ENCODE results near the gene MNT.
A peak's percentile ranks its signal among the peaks of the same experiment; 100 is the strongest.

The MNT gene

DNA sequence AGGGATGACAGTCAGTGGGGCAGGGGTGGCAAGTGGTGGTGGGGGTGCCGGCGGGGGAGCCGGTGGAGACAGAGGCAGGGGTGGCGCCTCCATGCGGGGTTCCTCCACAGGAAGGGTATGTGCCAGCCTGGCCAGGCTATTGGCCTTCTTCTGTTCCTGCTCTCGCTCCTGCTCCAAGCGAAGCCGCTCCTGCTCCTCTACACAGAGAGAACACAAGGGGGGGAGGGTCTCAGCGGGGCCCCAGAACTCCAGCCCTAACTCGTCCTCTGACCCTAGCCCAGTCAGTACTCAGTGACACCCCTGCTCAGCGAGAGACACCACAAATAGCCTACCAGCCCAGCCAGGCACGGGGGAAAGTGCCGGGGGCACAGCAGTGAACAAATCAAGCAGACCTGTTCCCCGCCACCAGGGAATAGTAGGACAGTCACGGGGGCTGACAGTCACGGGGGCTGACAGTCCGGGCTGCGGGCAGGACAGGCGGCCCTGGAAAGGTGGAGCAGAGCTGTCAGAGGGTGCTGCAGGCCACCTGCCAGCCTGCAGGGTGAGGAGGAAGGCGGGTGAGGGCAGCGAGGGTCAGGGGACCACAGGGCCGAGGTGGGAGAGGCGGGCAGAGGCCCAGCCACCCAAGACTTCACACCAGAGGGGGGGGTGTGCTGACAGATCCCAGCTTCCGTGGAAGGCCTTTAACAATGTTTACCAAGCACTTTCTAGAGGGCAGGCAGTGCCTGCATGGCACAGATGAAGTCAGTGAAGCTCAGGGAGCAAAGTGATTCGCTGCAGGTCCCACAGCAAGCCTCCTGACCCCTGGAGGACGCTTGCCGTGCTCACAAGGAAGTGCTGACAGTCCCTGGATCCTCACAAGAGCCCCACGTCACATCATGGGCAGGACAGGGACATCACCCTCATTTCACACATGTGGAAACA, 5.3 kb downstream of the MNT start:
- no peak for DNase-seq

DNA sequence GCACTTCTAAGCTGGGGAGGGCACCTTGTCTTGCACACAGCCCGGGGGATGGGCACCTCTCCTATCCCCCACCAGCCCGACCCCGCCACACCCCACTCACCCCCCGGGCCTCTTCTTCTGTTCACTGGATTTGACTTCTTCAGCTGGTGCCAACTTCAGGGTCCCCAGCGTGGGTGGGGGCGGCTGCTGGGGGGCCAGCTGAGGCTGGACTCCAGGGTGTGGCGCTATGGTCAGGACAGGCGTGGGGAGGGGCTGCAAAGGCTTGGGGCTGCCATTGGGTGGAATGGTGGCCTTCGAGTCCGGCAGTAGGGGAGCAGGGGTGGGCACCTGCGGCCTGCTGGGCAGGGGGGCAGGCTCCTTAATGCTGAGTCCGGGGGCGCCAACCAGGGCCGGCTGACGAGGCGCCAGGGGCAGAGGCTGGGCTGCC, 6.1 kb downstream of the MNT start:
- no peak for DNase-seq

DNA sequence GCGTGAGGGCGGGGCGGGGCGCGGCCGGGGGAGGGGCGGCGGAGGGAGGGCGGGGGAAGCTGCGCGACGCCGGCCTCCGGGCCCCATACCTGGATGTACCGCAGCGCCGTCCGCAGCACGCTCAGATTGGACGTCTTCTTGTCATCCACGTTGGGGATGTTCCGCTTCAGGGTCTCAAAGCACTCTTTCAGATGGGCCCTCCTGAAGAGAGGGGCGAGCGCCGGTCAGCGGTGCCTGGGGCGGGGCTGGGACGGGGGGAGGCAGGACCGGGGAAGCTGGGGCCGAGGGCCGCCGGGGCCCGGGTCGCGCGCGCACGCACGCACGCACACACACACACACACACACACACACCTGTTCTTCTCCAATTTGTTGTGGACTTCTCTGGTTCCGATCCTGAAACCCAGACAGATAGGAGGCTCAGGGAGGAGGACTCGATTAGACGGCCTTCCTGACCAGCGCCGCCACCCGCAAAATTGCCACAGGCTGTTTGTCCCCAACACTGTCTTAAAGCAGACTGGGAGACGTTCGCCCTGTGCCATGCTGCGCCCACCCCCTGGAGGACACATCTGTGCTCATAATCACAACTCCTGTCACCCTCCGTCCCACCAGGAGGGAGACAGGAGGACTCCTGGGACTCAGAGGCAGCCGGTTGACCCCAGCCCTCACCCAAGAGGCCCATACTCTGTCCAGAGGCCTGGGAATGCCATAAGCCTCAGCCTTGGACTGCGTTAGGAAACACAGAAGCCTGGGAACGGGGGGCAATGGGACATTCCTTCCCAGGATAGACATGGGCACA, 6.7 kb downstream of the MNT start:
- no peak for DNase-seq

DNA sequence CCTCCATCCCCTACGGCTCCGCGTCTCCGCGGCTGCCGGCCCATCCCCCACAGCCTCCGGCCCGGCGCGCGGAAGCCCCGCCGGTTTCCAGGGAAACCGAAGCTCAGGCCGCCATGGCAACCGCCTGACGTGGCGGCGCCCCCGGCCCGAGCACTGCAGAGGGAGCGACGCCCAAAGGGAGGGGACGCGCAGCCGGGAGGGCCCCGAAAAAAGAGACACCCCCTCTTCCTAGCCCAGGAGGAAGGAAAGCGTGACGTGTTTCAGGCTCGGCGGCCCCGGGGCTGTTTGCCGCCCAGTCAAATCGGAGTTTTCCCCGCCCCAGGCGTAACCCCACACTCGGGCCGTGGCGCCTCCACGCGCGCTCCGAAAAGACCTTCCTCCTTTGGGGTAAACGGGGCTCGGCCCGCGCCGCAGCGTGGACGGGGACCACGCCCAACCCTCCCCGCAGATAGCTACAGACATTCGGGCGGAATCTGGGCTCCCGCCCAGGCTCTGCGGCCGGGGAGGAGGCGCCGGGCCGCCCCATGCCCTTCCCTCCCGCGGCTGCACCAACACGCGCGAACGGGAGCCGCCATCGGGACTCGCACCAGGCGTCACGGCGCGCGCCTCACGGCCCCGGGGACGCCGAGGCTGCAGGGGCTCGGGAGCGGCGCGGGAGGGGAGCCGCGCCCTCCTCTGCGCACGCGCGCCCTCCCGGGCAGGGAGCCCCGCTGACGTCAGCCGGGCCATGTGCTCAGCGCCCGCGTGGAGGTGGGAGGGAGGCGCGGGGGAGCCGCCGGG, 7.5 kb downstream of the MNT start:
- peak; percentile 91 for DNase-seq

DNA sequence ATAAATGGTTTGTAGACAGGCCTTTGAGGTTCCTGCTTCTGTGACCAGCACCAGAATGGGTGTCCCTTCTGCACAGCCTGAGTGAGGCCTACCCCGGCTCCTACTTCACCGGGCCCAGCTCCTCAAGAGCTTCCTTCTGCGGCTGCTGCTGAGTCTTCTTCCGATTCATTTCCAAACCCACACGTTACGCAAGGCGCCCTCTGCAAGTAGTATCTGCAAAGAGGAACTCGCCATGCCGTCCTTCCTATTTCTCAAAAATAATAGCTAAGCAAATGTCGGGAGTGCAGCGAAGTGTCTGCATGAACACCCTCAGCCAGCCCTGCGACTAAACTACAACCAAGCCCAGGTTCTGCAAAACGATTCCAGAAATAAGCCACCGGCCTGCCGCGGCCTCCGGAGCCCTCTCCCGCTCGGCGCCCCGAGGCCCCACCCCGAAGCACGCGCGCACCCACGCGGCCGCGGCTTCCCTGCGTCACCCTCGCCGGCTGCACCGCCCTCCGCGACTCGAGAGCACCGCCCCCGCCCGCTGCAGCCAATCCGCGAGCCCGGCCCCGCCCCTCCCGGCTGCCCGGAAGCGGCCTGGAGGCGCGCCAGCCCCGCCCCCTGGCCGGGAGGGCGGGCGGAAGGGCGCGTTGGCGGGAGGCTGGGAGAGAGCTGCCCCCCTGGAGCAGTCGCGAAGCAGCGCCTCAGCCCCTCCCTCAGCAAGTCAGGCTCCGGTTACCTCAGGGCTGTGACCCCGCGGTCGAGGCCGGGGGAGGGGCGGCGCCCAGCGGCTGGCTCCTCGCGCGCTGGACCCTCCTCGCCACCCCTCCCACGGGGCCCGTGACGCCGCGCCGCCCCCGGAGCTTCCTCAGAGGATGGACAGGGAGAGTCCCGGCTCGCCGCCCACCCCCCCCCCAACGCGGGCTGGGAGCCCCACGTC, 8.3 kb downstream of the MNT start:
- peak; percentile 98 for DNase-seq

DNA sequence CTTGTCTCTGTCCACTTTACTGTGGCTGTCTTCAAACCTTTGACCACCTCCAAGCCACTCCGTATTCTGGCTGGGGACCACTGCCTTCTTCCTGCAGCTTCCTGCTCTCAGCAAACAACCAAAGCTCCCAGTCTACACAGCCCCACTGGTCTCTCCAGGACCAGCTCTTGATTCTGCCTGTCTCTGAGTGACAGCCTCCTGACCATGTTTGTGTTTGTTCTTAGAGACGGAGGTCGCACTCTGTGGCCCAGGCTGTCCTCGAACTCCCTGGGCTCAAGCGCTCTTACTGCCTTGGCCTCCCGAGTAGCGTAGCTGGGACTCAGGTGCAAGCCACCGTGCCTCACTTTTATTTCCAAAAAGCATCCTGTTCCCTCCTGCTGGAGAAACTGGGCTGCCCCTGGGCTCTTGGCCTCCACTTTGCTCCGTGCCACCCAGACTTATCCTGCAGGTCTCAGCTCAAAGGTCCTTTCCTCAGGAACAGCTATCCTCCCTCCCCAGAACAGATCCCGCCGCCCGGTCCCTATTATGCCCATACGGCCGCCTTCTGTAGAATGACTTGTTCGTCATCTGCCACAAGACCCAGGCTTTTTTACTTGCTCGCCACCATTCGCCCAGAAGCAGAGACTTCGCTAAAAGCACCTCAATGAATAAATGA, 9.1 kb downstream of the MNT start:
- no peak for DNase-seq

DNA sequence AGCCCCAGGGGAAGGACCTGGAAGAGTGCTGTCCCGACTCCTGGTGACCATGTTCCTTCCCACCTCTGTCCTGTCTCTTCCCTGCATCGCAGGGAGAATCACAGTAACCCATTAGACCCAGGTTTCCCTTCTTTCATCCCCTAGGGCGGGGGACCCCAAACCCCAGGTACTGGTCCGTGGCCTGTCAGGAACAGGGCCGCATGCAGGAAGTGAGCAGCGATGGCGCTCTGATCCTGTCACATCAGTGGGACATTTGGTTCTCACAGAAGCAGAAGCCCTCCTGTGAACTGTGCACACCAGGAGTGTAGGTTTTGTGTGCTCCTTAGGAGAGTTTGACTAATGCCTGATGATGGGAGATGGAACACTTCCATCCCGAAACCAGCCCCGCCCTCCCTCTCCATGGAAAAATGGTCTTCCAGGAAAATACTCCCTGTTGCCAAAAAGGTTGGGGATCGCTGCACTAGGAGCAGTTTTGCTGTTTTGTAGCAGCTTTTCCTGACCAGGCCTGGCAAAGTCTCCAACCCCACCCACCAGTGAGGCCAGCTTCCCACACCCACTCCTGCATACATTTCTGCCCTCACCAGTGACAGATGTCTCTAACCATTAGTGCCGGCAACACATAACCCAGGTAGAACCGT, 10.5 kb downstream of the MNT start:
- DNase-seq: no peak

DNA sequence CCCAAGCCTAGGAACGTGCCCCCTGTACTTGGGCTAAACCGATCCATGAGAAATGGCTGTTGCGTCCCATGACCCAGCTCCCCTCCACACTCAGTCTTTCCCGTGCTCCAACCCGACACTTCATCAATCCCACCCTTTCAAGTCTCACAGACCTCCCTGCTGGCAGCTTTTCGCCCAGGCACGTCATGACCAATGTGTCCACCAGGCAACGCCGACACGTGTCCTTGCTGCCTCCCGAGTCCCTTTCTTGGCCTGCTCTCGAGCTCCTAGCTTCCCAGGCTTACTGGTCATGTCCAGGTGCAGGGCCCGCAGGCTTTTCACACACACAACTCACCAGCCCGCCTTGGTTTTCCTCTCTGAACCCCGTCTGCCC, 12.2 kb downstream of the MNT start:
- no peak for DNase-seq

DNA sequence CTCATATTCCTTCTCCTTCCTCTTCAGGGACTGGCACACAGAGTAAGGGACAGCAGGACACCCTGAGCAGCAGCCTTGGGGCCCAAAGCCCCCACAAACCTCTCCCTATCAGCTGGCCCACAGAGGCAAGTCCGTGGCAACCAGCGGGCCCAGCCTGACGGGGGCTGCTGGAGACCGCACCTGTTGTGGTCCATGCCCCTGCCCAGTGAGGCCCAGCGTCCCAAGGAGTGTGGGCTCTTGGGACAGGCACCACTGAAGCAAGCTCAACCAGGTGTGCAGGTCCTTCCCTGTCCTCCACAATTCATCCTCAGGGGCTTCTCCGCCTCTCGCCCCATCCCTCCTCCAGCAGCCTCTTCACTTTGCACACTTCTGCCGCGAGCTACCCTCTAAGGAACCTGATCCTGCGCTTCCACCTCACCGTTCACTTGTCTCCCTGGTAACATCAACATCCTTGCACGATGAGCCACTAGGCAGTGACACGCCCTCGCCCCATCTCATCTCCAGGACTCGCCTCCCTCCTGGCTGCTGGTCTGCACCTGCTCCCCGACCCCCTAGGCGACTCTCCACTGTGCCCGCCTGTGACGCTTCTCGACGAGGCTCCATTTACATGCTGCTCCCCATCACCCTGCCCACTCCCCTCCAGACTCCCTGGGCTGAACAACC, 12.7 kb downstream of the MNT start:
- no peak for DNase-seq

DNA sequence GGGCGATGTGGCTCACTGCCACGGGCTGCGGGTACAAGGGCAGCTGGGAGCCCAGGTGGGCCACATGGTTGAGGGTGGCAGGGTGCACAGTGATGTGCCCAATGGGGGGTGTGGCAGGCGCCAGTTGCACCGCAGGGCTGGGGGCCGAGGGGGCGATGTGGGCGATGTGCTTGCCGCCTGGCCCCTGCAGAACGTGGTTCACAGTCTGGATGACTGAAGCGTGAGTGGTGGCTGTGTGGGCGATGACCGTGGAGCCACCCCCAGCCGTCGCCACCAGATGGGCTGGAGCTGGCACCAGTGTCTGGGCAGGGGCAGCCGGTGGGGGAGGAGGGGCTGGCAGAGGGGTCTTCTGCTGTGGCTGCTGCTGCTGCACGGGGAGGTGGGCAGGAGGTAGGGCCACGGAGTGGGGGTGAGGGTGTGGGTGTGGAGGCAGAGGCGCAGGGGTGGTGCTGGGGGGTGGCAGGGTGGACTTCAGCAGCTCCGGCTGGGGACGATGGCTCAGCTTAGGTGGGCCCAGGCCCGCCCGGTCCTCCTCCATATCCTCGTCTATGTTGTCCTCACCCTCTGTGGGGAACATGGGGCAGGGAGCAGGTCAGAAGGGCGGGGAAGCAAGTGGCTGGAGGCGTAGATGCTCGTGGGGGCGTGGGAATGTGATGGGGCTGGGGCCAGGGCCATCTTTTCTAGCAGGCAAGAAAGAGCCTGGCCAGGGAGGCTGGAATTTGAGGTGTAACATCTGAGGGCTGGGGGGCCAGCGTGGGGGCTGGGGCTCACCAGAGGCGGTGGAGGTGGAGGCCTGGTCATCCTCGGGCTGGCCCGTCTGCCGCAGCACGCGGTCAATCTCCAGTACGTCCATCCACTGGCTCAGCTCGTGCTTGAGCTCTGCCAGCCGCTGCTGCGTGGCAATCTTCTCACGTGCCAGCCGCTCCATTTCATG, 13.5 kb downstream of the MNT start:
- DNase-seq: no peak

DNA sequence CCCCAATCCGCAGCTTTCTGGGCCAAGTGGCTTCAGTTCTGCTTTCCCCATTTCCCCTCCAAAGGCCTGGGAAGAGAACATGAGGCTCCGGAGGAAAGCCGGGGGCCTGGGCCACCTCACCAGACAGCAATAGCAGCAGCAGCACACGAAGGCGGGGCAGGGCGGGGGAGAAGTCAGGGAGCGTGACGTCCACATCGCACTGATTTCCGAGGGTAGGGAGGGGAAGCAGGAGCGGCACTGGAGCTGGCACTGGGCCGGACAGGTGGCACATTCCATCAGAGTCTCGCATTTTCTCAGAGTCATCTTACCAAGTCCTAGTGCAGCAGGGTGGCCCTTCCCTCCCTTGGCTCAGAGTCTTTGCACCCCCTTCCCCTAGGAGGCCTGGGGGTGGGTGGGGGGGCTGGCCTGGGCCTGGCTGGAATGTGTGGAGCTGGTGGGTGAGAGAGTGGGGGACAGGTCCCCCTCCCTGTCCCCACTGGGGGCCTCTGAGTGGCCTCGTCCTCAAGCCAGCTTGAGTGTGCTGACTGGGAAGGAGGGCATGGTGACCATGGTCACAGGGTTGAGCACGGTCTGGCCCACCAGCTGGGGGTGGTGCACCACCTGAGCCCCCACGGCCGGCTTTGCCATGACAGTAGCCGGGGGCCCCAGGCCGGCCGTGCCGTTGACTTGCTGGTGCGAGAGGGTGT, 14.3 kb downstream of the MNT start:
- no peak for DNase-seq

DNA sequence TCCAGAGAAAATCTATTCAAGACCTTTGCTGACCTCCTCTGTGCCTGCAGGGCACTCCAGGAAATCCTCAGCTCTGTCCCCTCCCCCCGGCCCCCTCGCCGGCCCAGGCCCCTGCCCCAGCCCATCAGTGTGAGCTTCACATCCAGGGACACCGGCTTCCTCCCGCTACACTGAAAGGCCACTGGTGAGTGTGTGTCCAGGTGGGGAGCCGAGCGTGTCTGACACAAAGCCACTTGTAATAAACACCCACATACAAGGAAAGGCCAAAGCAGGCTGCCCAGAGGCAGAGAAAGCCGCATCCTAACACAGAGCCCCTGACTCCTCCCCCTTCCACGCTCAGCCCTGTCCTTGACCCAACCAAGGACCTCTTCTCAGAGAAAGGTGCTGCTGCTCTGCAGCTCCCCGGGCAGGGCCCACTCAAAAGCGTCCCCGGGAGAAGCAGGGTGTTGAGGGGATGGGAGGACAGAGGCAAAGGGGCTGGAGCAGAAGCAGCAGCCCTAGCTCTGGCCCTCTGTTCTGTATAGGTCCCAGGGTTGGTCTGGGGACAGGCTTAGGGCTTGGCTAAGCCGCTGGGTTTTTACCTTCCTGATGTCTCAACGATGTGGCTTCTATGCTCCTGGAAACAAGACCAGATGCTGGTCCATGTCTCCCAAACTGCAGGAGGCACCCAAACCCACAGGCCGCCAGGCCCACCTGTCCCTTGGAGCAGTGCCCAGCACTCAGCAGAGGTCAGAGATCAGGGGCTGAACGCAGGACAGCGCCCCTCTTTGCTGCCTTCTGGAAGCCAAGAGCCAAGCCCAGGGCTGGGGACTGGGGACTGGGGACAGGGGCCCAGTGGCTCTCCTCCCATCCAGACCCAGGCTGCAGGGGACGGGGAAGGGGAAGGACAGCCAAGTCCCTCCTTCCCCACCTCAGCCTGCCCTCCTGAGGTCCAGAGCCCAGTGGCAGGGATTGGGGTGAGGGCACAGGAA, 15.3 kb downstream of the MNT start:
- no peak for DNase-seq

DNA sequence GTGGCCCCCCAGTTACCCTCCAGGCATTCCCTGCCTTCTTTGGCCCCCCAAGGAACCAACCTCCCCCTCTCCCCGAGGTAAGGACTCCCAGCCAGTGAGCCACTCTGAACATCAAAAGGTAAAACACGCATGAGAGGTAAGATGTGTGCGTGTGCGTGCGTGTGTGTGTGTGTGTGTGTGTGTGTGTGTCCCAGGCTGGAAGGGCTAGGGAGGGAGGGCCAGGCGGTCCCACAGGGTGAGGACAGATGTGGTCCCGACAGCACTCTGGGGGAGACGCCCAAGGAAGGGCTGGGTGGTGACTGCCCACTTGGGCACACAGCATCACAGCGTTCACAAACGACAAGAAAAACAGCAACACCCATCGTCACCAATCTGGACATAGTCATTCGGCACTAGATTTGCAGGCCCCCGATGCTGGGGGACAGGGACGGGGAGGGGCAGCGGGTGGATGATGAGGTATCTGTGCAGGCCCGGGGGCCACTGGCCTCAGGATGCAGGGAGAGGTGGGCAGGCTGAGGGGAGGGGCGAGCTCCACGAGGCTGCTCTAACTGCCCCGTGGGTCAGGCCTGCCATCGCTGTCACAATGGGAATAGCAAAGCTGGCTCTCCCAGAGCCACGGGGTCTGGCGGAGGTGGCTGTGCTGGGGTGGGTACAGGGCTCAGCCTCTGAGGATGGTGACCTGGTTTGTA, 16.3 kb downstream of the MNT start:
- no peak for DNase-seq

DNA sequence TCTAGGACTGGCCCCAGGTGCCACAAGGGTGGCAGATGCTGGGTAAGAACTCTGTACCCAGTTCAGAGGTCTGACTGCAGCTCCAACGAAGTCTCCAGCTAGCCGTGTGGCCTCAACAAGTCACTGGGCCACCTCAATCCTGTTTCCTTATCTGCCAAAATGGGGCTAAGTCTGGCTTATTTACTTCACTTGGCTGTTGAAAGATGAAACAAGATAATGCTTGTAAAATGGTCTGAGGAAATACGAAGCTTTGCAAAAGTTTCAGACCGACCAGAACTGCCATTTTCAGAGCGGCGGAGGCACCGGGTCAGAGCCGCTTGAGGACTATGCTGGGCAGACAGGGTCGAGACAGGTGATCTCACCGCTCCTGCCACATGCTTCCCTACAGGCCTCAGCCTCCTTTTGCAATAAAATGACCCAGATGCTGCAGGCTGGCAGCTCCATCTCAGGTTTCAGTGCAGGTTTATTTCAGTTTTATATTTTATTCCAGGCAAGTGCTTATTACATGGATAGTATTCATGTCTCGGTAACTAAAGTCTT, 17.2 kb downstream of the MNT start:
- no peak for DNase-seq

DNA sequence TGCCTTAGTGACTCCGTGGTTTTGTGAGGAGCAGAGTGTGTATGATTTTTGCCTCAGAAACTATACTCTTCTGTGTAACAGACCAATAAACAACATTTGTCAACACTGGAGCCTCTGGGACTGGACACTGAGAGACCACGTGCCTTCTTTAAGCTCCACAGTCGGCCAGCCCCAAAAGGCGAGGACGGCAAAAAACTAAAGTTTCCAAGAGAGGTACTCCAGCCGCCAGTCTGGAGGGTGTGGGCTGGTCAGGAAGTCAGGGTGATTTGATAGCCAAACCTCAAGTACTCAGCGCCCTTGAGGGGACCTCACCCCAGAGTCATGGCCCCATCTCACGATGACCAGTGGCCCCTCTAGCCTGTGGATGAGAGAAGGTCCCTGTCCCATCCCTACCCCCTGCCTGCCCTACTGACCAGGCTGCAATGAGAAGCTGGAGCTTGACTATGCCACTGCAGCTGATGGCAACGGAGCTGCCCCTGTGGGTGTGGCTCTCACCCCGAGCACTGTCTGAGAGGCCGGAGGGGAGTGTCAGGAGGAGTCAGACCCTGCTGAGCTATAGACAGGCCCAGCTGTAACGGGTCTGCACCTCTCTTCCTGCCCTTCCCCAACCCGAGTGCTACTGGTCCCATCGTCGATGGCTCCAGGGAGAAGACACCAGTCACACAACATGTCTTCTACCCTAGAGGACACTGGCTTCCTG, 19.8 kb downstream of the MNT start:
- DNase-seq: no peak
